CD4-positive, alpha-beta memory T cell (primary cell): ENCODE data around the gene YWHAG. TPM values are rescaled to one million over a fixed set of nuclear protein-coding genes. Genes with fewer than 3 reads are reported as not detected.
A peak's percentile ranks its signal among the peaks of the same experiment; 100 is the strongest.

Source experiments
- CTCF ChIA-PET: fragments of 350-600 bp; sonication (Branson Sonifier 250); formaldehyde crosslinking; loops from one replicate; lab custom pipeline; 2021; ENCODE audit warnings: inconsistent platforms; ENCODE audit not compliant: partially characterized antibody; lab: Charles Lee
- POLR2A ChIA-PET: fragments of 350-600 bp; sonication (Branson Sonifier 250); formaldehyde crosslinking; loops from one replicate; lab custom pipeline; 2021; ENCODE audit not compliant: partially characterized antibody; lab: Charles Lee
- DNase-seq, 5 donors: peaks; one replicate each; pipeline versions ENCODE4 v3.0.0 to v3.0.0-alpha.2; 2020 to 2022; ENCODE audit warnings: mixed read lengths in 1 of 5
- H3K27ac ChIP-seq: one replicate; pipeline ENCODE4 v1.7.0; 2013; ENCODE audit warnings: low read depth, low read length
- H3K27me3 ChIP-seq: 2 replicates; pipeline ENCODE4 v1.7.0; 2013; ENCODE audit warnings: mild to moderate bottlenecking, low read length, moderate library complexity; ENCODE audit not compliant: insufficient read depth
- H3K36me3 ChIP-seq: 2 replicates; pipeline ENCODE4 v1.7.0; 2013; ENCODE audit warnings: mild to moderate bottlenecking, low read length, moderate library complexity; ENCODE audit not compliant: insufficient read depth
- H3K4me1 ChIP-seq: 2 replicates; pipeline ENCODE4 v1.7.0; 2013; ENCODE audit warnings: mild to moderate bottlenecking, low read length, moderate library complexity; ENCODE audit not compliant: insufficient read depth
- H3K4me3 ChIP-seq, 2 donors: one replicate each; pipeline ENCODE4 v1.7.0; 2013; ENCODE audit warnings: low read length in 2 of 2, mild to moderate bottlenecking in 1 of 2
- H3K9me3 ChIP-seq, 2 donors: one replicate each; pipeline ENCODE4 v1.7.0; 2013; ENCODE audit warnings: low read length in 2 of 2, control low read depth in 1 of 2; ENCODE audit not compliant: control insufficient read depth in 1 of 2
- H3K27ac Mint-ChIP-seq, 7 donors: one replicate each; pipeline ENCODE4 v1.8.0; 2020 to 2021; ENCODE audit warnings: mixed read lengths in 7 of 7, mild to moderate bottlenecking in 6 of 7, inconsistent platforms in 3 of 7, moderate library complexity in 3 of 7
- H3K27me3 Mint-ChIP-seq, 2 donors: one replicate each; pipeline ENCODE4 v1.8.0; 2020 to 2021; ENCODE audit warnings: mixed read lengths in 2 of 2
- H3K36me3 Mint-ChIP-seq, 2 donors: one replicate each; pipeline ENCODE4 v1.8.0; 2020 to 2021; ENCODE audit warnings: mixed read lengths in 2 of 2, inconsistent platforms in 1 of 2, mild to moderate bottlenecking in 1 of 2
- H3K4me1 Mint-ChIP-seq, 4 donors: one replicate each; pipeline ENCODE4 v1.8.0; 2020 to 2021; ENCODE audit warnings: mixed read lengths in 4 of 4, mild to moderate bottlenecking in 1 of 4
- H3K4me3 Mint-ChIP-seq, 8 donors: one replicate each; pipeline ENCODE4 v1.8.0; 2020 to 2021; ENCODE audit warnings: mixed read lengths in 8 of 8, mild to moderate bottlenecking in 7 of 8, moderate library complexity in 6 of 8, inconsistent platforms in 3 of 8
- H3K9me3 Mint-ChIP-seq, 8 donors: one replicate each; pipeline ENCODE4 v1.8.0; 2020 to 2021; ENCODE audit warnings: mixed read lengths in 8 of 8, mild to moderate bottlenecking in 5 of 8, inconsistent platforms in 3 of 8, moderate library complexity in 1 of 8
- intact Hi-C: fragments of 100-400 bp; cut with micrococcal nuclease; formaldehyde crosslinking; loops from one replicate; pipeline ENCODE4 v1.15.1; 2023
- polyA plus RNA-seq, 2 donors: library from polyadenylated mRNA; unstranded; fragments of 300-500 nt; fragmentation: Illumina TruSeq; gene quantifications; one replicate each; pipeline ENCODE4 v1.2.3, GENCODE V29; 2021
- total RNA-seq, 2 experiments: library from RNA; stranded (reverse); gene quantifications; one replicate each; pipeline ENCODE4 v1.2.3, GENCODE V29; 2021

YWHAG gene
- total and polyA plus RNA-seq, 4 experiments from 2014 or later = 0.94 to 54.3 (median 27.0) TPM

DNA sequence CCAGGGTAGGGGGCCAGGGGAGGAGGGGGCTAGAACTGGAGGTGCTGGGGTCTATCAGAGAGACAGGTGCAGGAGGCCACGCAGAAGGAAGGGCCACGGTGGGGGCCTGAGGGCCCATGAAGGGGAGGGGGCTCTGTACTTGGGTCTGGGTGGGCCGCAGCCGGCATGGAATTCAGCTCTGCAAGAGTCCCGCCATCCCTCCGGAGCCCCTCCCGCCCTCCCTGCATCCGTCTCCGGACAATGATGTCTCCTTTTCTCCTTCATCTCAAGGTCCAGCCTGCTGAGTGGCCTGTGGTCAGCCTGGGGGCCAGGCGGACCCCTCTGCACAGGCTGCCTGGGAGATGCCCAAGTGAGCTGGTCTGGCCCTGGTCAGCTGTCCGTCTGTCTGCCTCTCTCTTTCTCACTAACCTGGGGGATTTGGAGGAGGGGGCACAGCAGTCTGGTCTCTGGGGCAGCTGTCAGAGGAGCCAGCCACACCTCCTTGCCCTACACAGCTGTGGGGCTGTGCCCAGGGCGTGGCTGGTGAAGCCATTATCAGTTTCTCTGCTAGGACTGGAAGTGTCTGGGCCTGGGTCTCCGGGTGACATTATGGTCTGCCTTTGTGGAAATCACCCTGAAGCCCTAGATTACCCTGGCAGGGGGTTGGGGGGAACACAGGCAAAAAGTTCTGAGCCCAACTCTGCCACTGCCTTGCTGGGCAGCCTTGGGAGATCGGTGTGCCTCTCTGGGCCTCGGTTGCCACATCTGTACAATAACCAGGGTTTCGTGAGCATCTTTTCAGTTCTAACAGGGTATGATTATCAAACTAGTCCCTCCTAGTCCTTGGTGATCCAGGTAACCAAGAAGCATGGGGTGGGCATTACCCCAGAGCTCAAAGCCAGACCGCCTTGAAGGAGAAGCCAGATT is 75.3 kb downstream of the YWHAG start:
- Mint-ChIP-seq H3K27me3 (peaks cover 20 to 25% of the 10 kb centered on the region in 2 donors), H3K9me3 (peaks cover 0 to 2% (median 0%) of the 10 kb centered on the region in 8 donors), H3K27ac (peak overlapping the region in 3 of 7 donors; percentile 18 to 42 (median 24)), H3K4me3 (peak overlapping the region in 6 of 8 donors; percentile 41 to 72 (median 60)), H3K36me3 (no peaks in the 10 kb centered on the region), H3K4me1 (peaks cover 6 to 17% (median 15%) of the 10 kb centered on the region in 4 donors)
- no peaks in the 10 kb centered on the region for H3K36me3 ChIP-seq
- POLR2A ChIA-PET = interaction anchor here (1.0 kb wide), 1 partner anchor 19 kb away, joined by 3 read pairs; the partner anchor contains the start of gene HSPB1
- no peak overlapping the region for H3K4me3 ChIP-seq
- CTCF ChIA-PET = interaction anchor here (0.6 to 3.1 kb wide), 4 partner anchors 8 to 30 kb away, joined by 3 to 16 read pairs (median 6); no protein-coding TSS in a partner anchor
- no peaks in the 10 kb centered on the region for H3K9me3 ChIP-seq
- intact Hi-C loops = loop anchor here (2.0 to 5.0 kb wide), 2 partner anchors 19 to 34 kb away; partner anchors contain the start of gene HSPB1
- H3K27ac ChIP-seq = no peak overlapping the region
- peaks cover 13% of the 10 kb centered on the region for H3K4me1 ChIP-seq
- no peak for DNase-seq
- peaks cover 16% of the 10 kb centered on the region for H3K27me3 ChIP-seq

GRCh38 chr7:76282344-76283253 is 76.2 kb downstream of the YWHAG start:
- no peak overlapping the region for H3K27ac Mint-ChIP-seq
- H3K27me3 ChIP-seq = peaks cover 16% of the 10 kb centered on the region

GRCh38 chr7:76281706-76282343 is 77.0 kb downstream of the YWHAG start:
- Histone ChIP-seq H3K4me1 (peaks cover 13% of the 10 kb centered on the region), H3K27ac (no peak overlapping the region), H3K36me3 (no peaks in the 10 kb centered on the region), H3K27me3 (peaks cover 16% of the 10 kb centered on the region), H3K4me3 (peak overlapping the region in 1 of 2 donors; percentile 14), H3K9me3 (no peaks in the 10 kb centered on the region)
- intact Hi-C loops = loop anchor here (2.0 to 5.0 kb wide), 2 partner anchors 21 to 35 kb away; partner anchors contain the start of gene HSPB1
- Mint-ChIP-seq H3K27ac (peak overlapping the region in 2 of 7 donors; percentile 24 to 48), H3K4me1 (peaks cover 6 to 17% (median 15%) of the 10 kb centered on the region in 4 donors), H3K4me3 (peak overlapping the region in 7 of 8 donors; percentile 73 to 86 (median 81)), H3K36me3 (no peaks in the 10 kb centered on the region), H3K27me3 (peaks cover 22 to 25% of the 10 kb centered on the region in 2 donors), H3K9me3 (peaks cover 0 to 2% (median 0%) of the 10 kb centered on the region in 8 donors)
- CTCF ChIA-PET = interaction anchor here (1.0 to 3.1 kb wide), 4 partner anchors 10 to 32 kb away, joined by 3 to 16 read pairs (median 8); no protein-coding TSS in a partner anchor
- DNase-seq = no peak
- POLR2A ChIA-PET = interaction anchor here (0.8 to 1.6 kb wide), 2 partner anchors 9 to 36 kb away, joined by 3 to 5 read pairs; no protein-coding TSS in a partner anchor

More at GRCh38 chr7:76282344-76283253, 76.2 kb downstream of the YWHAG start:
- no peak for DNase-seq
- H3K4me1 Mint-ChIP-seq = peaks cover 6 to 17% (median 15%) of the 10 kb centered on the region in 4 donors
- CTCF ChIA-PET = interaction anchor here (1.0 to 3.1 kb wide), 4 partner anchors 9 to 31 kb away, joined by 3 to 16 read pairs (median 8); no protein-coding TSS in a partner anchor
- Histone ChIP-seq H3K27ac (no peak overlapping the region), H3K9me3 (no peaks in the 10 kb centered on the region), H3K4me1 (peaks cover 13% of the 10 kb centered on the region), H3K4me3 (peak overlapping the region in 1 of 2 donors; percentile 14), H3K36me3 (no peaks in the 10 kb centered on the region)
- POLR2A ChIA-PET = interaction anchor here (0.8 to 1.6 kb wide), 3 partner anchors 9 to 36 kb away, joined by 3 to 5 read pairs (median 3); partner anchors contain the start of gene HSPB1
- intact Hi-C loops = loop anchor here (2.0 to 5.0 kb wide), 2 partner anchors 20 to 35 kb away; partner anchors contain the start of gene HSPB1
- H3K27me3 Mint-ChIP-seq = peaks cover 20 to 25% of the 10 kb centered on the region in 2 donors
- peak overlapping the region in 7 of 8 donors; percentile 73 to 86 (median 81) for H3K4me3 Mint-ChIP-seq
- no peaks in the 10 kb centered on the region for H3K36me3 Mint-ChIP-seq
- H3K9me3 Mint-ChIP-seq = peaks cover 0 to 2% (median 0%) of the 10 kb centered on the region in 8 donors

DNA sequence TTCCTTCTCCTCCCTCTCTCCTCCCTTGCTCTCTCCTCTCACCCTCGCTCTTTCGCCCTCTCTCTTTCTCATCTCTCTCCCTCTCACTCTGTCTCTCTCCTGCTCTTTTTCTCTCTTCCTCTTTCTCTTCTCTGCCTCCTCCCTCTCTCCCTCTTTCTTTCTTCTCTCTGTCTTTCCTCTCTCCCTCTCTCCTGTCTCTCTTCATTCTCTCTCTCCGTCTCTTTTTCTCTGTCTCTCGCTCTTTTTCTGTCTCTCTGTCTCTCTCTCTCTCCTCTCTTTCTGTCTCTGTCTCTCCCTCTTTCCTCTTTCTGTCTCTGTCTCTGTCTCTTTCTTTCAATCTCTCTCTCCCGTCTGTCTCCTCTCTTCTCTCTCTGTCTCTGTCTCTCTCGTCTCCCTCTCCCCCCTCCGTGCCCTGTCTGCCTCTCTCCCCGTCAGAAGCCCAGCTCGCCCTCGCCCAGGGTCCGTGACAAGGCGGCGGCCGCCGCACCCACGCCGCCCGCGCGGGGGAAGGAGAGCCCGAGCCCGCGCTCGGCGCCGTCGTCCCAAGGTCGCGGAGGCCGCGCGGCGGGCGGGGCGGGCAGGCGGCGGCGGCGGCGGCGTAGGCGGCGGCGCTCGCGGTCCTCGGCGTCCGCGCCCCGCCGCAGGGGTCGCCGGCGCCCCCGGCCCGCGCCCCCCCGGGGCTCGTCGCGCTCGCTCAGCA is 77.6 kb downstream of the YWHAG start:
- Mint-ChIP-seq H3K4me1 (peaks cover 6 to 17% (median 15%) of the 10 kb centered on the region in 4 donors), H3K27me3 (peaks cover 23 to 26% of the 10 kb centered on the region in 2 donors), H3K9me3 (peaks cover 0 to 2% (median 0%) of the 10 kb centered on the region in 8 donors), H3K27ac (peak overlapping the region in 2 of 7 donors; percentile 16 to 63), H3K36me3 (no peaks in the 10 kb centered on the region), H3K4me3 (peak overlapping the region; percentile 73 to 90 (median 80))
- ChIA-PET POLR2A (interaction anchor here (1.6 kb wide), 1 partner anchor 37 kb away, joined by 5 read pairs; no protein-coding TSS in a partner anchor), CTCF (interaction anchor here (1.0 to 3.1 kb wide), 3 partner anchors 11 to 33 kb away, joined by 3 to 16 read pairs (median 11); no protein-coding TSS in a partner anchor)
- no peak overlapping the region for H3K27ac ChIP-seq
- H3K9me3 ChIP-seq = no peaks in the 10 kb centered on the region
- DNase-seq = no peak
- no peaks in the 10 kb centered on the region for H3K36me3 ChIP-seq
- no peak overlapping the region for H3K4me3 ChIP-seq
- peaks cover 13% of the 10 kb centered on the region for H3K4me1 ChIP-seq
- intact Hi-C loops = loop anchor here (5.0 kb wide), 1 partner anchor 36 kb away; no protein-coding TSS in a partner anchor
- peaks cover 16% of the 10 kb centered on the region for H3K27me3 ChIP-seq

- intact Hi-C loops = loop anchor here (5.0 kb wide), 1 partner anchor 37 kb away; no protein-coding TSS in a partner anchor
- CTCF ChIA-PET = no interaction called here
- H3K4me1 ChIP-seq = peaks cover 13% of the 10 kb centered on the region
- Mint-ChIP-seq H3K9me3 (peaks cover 0 to 2% (median 0%) of the 10 kb centered on the region in 8 donors), H3K27ac (no peak overlapping the region), H3K4me3 (peak overlapping the region in 1 of 8 donors; percentile 63), H3K4me1 (peaks cover 6 to 17% (median 15%) of the 10 kb centered on the region in 4 donors), H3K27me3 (peaks cover 25 to 31% of the 10 kb centered on the region in 2 donors), H3K36me3 (no peaks in the 10 kb centered on the region)
- no peak for DNase-seq
- POLR2A ChIA-PET = no interaction called here
- H3K27me3 ChIP-seq = peaks cover 16% of the 10 kb centered on the region
- H3K9me3 ChIP-seq = no peaks in the 10 kb centered on the region
- no peak overlapping the region for H3K27ac ChIP-seq
- no peak overlapping the region for H3K4me3 ChIP-seq
- no peaks in the 10 kb centered on the region for H3K36me3 ChIP-seq
Observed at GRCh38 chr7:76280408-76280807, 78.4 kb downstream of the YWHAG start.
